Activated CD4-positive, alpha-beta T cell treated with anti-CD3 and anti-CD28 coated beads, Interleukin-2, amount 10 ng/mL, durations not matched to agents 7 days and 5 days (primary cell): ENCODE results near the gene TMEM131L. TPM values are rescaled to one million over a fixed set of nuclear protein-coding genes. Genes with fewer than 3 reads are reported as not detected.
"Not testable (repeated sequence)": the region's sequence is repeated elsewhere in the genome, so short reads cannot be mapped to it uniquely, and the experiment has no call there.

ENCODE experiments used
- CTCF ChIA-PET: fragments of 350-600 bp; sonication (Branson Sonifier 250); formaldehyde crosslinking; loops from one replicate; lab custom pipeline; 2021; ENCODE audit warnings: antibody characterized with exemption; lab: Charles Lee
- POLR2A ChIA-PET: fragments of 350-600 bp; sonication (Branson Sonifier 250); formaldehyde crosslinking; loops from one replicate; lab custom pipeline; 2021; ENCODE audit warnings: antibody characterized with exemption; lab: Charles Lee
- DNase-seq: peaks from one replicate; pipeline ENCODE4 v3.0.0-alpha.2; 2020
- H3K27ac Mint-ChIP-seq: one replicate; pipeline ENCODE4 v1.8.0; 2021; ENCODE audit warnings: mild to moderate bottlenecking, moderate library complexity, mixed read lengths
- H3K27me3 Mint-ChIP-seq: one replicate; pipeline ENCODE4 v1.8.0; 2021; ENCODE audit warnings: mixed read lengths
- H3K36me3 Mint-ChIP-seq: one replicate; pipeline ENCODE4 v1.8.0; 2021; ENCODE audit warnings: low read depth, mixed read lengths
- H3K4me1 Mint-ChIP-seq: one replicate; pipeline ENCODE4 v1.8.0; 2021; ENCODE audit warnings: mixed read lengths
- H3K4me3 Mint-ChIP-seq: one replicate; pipeline ENCODE4 v1.8.0; 2021; ENCODE audit warnings: mild to moderate bottlenecking, moderate library complexity, mixed read lengths
- H3K9me3 Mint-ChIP-seq: one replicate; pipeline ENCODE4 v1.8.0; 2021; ENCODE audit warnings: mixed read lengths
- total RNA-seq, 2 experiments: library from RNA; stranded (reverse); gene quantifications; one replicate each; pipeline ENCODE4 v1.2.3, GENCODE V29; 2021

TMEM131L gene
- total RNA-seq, 2 experiments from 2014 or later: 49.3 to 56.0 TPM

DNA sequence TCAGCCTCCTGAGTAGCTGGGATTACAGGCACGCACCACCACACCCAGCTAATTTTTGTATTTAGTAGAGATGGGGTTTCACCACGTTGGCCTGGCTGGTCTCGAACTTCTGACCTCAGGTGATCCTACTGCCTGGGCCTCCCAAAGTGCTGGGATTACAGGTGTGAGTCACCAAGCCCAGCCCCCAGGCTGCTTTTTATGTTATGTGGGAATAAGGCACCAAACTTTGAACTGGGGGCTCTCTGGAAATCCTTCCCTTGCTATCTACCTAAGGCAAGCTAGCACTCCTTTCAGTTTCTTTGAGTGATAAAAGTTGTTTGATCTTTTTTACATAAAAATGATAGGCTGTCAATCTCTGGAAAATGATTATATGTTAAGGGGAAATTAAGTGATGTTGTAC, 101.5 kb downstream of the TMEM131L start:
- H3K27ac Mint-ChIP-seq, H3K27me3 Mint-ChIP-seq, H3K4me3 Mint-ChIP-seq, H3K9me3 Mint-ChIP-seq, DNase-seq: not testable (repeated sequence)
- Mint-ChIP-seq H3K36me3 (peaks cover 56% of the 10 kb centered on the region), H3K4me1 (peaks cover 53% of the 10 kb centered on the region)
- POLR2A ChIA-PET: interaction anchor here (0.6 kb wide), 1 partner anchor 213 kb away, joined by 4 read pairs; no protein-coding TSS in a partner anchor
- CTCF ChIA-PET: interaction anchor here (0.9 to 1.3 kb wide), 4 partner anchors 10 to 164 kb away, joined by 3 to 5 read pairs (median 4); no protein-coding TSS in a partner anchor

DNA sequence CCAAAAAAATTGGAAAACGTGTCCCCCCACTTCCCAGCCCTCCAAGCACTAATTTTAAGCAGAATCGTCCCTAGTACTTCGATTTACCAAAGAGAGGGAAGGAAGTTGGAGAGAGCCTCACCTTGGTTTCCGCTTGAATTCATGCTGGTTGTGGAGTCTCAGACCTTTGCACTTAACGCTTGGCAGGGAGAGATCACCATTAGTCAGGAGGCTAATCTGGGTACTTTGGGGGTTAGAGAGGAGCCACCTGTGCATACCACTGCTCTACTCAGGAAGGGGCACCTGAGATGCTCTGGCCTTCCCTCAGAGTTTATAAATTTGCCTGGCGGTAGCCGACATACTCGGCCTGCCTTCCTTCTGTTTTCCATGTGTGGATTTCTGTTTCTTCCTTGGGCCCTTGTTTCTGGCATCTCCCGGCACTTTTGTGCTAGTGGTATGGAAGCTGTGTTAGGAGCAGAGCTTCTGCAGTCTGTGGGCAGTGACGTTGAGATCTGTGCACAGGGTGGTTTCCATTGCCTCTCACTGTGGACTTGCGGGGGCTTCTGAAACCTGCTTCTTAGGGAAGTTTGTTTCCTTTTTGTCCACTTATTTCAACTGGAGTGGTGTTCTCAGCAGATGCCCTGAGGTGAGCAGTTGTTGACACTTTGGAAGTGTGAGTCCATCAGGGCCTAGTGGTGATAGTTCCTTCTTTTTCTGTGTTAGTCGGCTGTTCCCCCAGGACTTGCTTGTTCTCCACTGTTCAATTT, 104.2 kb downstream of the TMEM131L start:
- DNase-seq: no peak
- POLR2A ChIA-PET: no interaction called here
- Mint-ChIP-seq H3K27ac (peak overlapping the region; percentile 38), H3K27me3 (no peaks in the 10 kb centered on the region), H3K4me3 (no peak overlapping the region), H3K36me3 (peaks cover 46% of the 10 kb centered on the region), H3K9me3 (no peaks in the 10 kb centered on the region), H3K4me1 (peaks cover 73% of the 10 kb centered on the region)
- CTCF ChIA-PET: interaction anchor here (0.6 to 1.4 kb wide), 3 partner anchors 15 to 168 kb away, joined by 3 read pairs; no protein-coding TSS in a partner anchor

DNA sequence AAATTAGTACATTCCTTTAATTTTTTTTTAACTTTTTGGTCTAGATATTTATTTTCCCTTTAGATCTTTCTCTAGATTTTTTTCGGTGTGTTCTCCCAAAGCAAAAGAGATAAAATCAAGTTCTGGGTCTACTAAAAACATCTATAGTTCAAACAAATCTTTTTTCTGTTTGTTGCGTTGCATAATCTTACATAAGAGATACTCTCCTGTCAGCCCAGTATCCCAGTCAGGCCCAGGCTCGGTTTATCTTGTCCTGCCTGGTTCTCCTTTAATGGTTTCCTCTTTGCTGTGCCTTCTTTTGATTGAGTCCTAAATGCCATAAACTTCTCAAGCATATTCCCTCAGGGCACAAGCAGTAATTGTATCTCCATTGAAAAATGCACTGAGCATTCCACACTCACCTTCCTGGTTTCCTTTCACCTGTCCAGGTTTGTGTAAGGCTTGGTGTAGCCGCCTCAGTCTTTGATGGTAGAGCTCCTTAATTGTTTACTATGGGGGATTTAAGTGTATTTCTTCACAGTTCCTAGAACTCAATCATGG, 104.9 kb downstream of the TMEM131L start:
- Mint-ChIP-seq H3K9me3 (no peaks in the 10 kb centered on the region), H3K27me3 (no peaks in the 10 kb centered on the region), H3K4me3 (no peak overlapping the region), H3K27ac (peak overlapping the region; percentile 69), H3K36me3 (peaks cover 44% of the 10 kb centered on the region), H3K4me1 (peaks cover 77% of the 10 kb centered on the region)
- DNase-seq: no peak
- ChIA-PET CTCF (interaction anchor here (0.9 to 1.4 kb wide), 5 partner anchors 30 to 414 kb away, joined by 3 to 7 read pairs (median 4); no protein-coding TSS in a partner anchor), POLR2A (no interaction called here)

DNA sequence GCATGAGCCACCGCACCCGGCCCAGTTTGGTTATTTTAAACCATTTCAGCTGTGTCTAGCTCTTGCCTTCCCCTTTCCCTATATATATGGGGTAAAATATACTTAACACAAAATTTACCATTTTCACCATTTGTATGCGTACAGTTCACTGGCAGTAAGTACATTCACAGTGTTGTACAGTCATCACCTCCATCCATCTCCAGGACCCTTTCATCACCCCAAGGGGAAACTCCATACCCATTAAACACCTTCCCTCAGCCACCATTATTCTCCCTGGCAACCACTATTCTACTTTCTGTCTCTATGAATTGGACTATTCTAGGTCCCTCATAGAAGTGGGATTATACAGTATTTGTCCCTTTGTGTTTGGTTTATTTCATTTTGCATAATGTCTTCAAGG, 106.4 kb downstream of the TMEM131L start:
- H3K4me1 Mint-ChIP-seq: peaks cover 77% of the 10 kb centered on the region
- no peak for DNase-seq
- no peak overlapping the region for H3K4me3 Mint-ChIP-seq
- no peaks in the 10 kb centered on the region for H3K27me3 Mint-ChIP-seq
- peaks cover 34% of the 10 kb centered on the region for H3K36me3 Mint-ChIP-seq
- CTCF ChIA-PET: interaction anchor here (2.2 kb wide), 1 partner anchor 226 kb away, joined by 8 read pairs; no protein-coding TSS in a partner anchor
- H3K27ac Mint-ChIP-seq: no peak overlapping the region
- no peaks in the 10 kb centered on the region for H3K9me3 Mint-ChIP-seq
- POLR2A ChIA-PET: no interaction called here

DNA sequence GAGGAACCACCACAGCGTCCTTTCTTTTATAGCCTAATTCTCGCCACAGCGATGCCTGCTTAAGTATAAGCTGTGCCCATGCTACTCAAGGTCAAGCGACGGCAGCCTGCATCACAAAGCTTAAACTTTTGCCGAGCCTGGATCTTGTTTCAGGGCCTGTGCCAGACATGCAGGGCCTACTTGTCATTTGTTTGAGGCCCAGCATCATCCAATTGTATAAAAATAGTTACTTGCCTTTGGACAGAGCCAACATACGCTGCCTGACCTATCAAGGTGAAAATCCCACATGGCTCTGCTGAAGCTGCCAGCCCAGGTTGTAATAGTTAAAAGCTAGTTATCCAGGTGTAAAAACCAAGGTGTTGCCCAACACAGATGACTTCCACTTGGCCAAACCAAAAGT, 107.1 kb downstream of the TMEM131L start:
- Mint-ChIP-seq H3K36me3 (peaks cover 33% of the 10 kb centered on the region), H3K4me3 (no peak overlapping the region), H3K27ac (peak overlapping the region; percentile 14), H3K4me1 (peaks cover 77% of the 10 kb centered on the region), H3K9me3 (no peaks in the 10 kb centered on the region), H3K27me3 (no peaks in the 10 kb centered on the region)
- no peak for DNase-seq
- ChIA-PET CTCF (interaction anchor here (1.0 to 2.2 kb wide), 6 partner anchors 140 to 230 kb away, joined by 4 to 8 read pairs (median 6); partner anchors contain the start of gene MND1), POLR2A (no interaction called here)

DNA sequence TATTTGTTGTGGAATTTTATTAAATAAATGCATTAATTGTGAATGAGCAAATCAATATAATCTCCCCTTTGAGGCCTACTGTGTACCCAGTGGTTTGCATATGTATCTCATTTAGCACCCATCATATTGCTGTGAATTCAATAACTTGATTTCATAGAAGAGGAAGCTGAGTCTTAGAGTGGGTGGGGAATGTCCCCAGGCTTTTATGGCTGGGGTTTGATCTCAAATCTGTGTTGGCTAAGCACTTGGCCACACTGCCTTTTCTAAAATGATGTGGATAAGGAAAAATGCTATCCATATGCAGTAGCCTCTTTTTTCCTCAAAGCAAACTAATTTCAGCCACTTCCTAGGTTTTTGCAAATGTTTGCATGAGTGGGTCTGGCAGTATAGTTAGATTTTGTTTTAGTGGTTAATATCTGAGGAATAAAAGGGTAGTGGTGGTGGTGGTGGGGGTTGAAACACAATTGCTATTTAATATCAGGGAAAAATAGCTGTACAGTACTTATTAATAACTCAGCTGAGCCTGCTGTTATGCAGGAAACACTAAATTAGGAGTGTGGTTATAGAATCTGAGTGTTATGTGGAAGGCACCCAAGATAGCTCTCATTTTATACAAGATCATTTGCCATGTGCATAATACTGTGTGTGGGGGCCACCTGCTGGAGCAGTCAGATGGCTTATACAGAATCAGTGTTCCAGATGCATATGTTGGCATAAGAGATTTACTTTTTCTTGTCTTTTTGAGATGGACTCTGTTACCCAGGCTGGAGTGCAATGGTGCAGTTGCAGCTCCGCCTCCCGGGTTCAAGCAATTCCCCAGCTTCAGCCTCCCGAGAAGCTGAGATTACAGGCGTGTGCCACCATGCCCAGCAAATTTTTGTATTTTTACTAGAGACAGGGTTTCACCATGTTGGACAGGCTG, 108.0 kb downstream of the TMEM131L start:
- H3K36me3 Mint-ChIP-seq: peaks cover 26% of the 10 kb centered on the region
- H3K9me3 Mint-ChIP-seq: no peaks in the 10 kb centered on the region
- peaks cover 69% of the 10 kb centered on the region for H3K4me1 Mint-ChIP-seq
- no peak overlapping the region for H3K4me3 Mint-ChIP-seq
- peak; percentile 78 for DNase-seq
- ChIA-PET POLR2A (interaction anchor here (0.5 to 0.9 kb wide), 3 partner anchors 82 to 232 kb away, joined by 3 read pairs; partner anchors contain the start of gene TMEM131L), CTCF (interaction anchor here (0.6 to 2.2 kb wide), 26 partner anchors 10 to 460 kb away, joined by 3 to 12 read pairs (median 4); partner anchors contain the start of genes MND1 and TMEM131L)
- H3K27me3 Mint-ChIP-seq: no peaks in the 10 kb centered on the region
- peak overlapping the region; percentile 65 for H3K27ac Mint-ChIP-seq

DNA sequence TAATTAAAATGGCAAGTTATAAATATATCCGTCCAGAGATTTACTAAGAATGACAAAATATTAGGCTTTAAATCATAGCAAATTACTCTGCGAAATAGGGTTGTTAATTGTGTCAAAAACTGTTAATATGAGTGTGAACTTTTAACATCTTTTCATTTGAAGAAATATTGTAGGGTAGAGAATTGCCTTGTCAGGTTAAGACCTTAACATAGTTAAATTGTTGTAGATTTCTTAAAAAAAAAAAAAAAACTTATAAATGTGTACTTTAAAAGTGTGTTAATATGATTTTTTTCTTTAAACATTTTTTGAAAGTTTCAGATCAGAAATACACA, 110.2 kb downstream of the TMEM131L start:
- ChIA-PET CTCF (interaction anchor here (0.6 to 0.7 kb wide), 2 partner anchors 31 to 142 kb away, joined by 3 to 4 read pairs; no protein-coding TSS in a partner anchor), POLR2A (no interaction called here)
- Mint-ChIP-seq H3K9me3 (no peaks in the 10 kb centered on the region), H3K36me3 (peaks cover 24% of the 10 kb centered on the region), H3K4me3 (no peak overlapping the region), H3K27me3 (no peaks in the 10 kb centered on the region), H3K4me1 (peaks cover 54% of the 10 kb centered on the region), H3K27ac (no peak overlapping the region)
- no peak for DNase-seq

DNA sequence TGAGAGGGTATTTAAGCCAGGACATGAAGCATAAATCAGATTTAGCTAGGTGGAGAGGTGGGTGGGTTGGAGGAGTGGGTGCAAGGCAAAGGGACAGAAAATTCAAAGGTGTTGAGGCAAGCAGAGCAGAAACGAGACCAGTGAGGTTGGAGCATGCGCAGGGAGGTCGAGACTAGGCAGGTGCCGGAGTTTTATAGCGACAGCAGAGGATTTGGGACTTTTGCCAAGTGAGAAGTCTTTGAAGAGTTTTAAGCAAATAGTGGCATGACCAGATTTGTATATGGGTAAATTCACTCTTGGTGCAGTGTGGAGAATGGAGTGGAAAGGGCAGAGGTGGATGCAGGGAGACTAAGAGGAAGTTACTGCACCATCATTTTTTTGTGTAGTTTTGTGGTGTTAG, 110.9 kb downstream of the TMEM131L start:
- peaks cover 21% of the 10 kb centered on the region for H3K36me3 Mint-ChIP-seq
- H3K9me3 Mint-ChIP-seq: no peaks in the 10 kb centered on the region
- peaks cover 49% of the 10 kb centered on the region for H3K4me1 Mint-ChIP-seq
- no peaks in the 10 kb centered on the region for H3K27me3 Mint-ChIP-seq
- POLR2A ChIA-PET: no interaction called here
- DNase-seq: no peak
- H3K4me3 Mint-ChIP-seq: no peak overlapping the region
- CTCF ChIA-PET: interaction anchor here (0.6 to 0.8 kb wide), 3 partner anchors 32 to 167 kb away, joined by 3 to 4 read pairs (median 3); no protein-coding TSS in a partner anchor
- H3K27ac Mint-ChIP-seq: no peak overlapping the region

DNA sequence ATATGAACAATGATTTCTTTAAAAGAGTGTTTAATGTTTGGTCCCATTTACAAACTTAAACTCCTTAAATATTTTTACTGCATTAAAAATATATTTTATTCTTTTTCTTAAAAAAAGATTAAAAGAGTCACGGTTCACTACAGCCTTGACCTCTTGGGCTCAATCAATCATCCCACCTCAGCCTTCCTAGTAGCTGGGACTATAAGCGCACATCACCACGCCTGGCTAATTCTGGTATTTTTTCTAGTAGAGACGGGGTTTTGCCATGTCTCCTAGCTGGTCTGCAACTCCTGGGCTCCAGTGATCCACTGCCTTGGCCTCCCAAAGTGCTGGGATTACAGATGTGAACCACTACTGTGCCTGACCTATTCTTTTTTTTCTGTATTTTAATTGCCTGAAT, 113.2 kb downstream of the TMEM131L start:
- no peak for DNase-seq
- Mint-ChIP-seq H3K9me3 (no peaks in the 10 kb centered on the region), H3K4me1 (peaks cover 40% of the 10 kb centered on the region), H3K27me3 (no peaks in the 10 kb centered on the region), H3K4me3 (no peak overlapping the region), H3K36me3 (peaks cover 28% of the 10 kb centered on the region), H3K27ac (no peak overlapping the region)
- ChIA-PET POLR2A (no interaction called here), CTCF (interaction anchor here (0.9 to 1.4 kb wide), 3 partner anchors 57 to 235 kb away, joined by 3 to 5 read pairs (median 4); partner anchors contain the start of gene MND1)

DNA sequence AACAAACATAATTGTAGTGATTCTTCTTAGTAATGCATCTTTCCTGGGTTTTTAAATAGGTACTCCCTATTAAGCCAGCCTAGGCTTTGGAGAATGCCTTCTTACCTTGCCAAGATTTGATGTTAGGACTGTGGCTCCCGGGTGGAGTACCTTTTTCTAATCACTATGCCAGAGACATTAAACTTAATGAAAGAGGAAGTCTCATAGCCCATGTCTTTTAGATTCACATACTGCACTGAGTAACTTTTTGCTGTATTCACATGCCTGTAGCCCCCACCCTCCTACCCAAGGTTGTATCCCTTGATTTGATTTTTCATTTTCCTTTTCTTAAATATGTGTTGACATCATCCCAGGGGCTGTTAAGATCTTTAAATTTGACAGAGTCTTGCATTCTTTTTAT, 113.7 kb downstream of the TMEM131L start:
- Mint-ChIP-seq H3K4me1 (peaks cover 39% of the 10 kb centered on the region), H3K36me3 (peaks cover 31% of the 10 kb centered on the region), H3K9me3 (no peaks in the 10 kb centered on the region), H3K4me3 (no peak overlapping the region), H3K27me3 (no peaks in the 10 kb centered on the region), H3K27ac (no peak overlapping the region)
- POLR2A ChIA-PET: no interaction called here
- CTCF ChIA-PET: no interaction called here
- DNase-seq: no peak

DNA sequence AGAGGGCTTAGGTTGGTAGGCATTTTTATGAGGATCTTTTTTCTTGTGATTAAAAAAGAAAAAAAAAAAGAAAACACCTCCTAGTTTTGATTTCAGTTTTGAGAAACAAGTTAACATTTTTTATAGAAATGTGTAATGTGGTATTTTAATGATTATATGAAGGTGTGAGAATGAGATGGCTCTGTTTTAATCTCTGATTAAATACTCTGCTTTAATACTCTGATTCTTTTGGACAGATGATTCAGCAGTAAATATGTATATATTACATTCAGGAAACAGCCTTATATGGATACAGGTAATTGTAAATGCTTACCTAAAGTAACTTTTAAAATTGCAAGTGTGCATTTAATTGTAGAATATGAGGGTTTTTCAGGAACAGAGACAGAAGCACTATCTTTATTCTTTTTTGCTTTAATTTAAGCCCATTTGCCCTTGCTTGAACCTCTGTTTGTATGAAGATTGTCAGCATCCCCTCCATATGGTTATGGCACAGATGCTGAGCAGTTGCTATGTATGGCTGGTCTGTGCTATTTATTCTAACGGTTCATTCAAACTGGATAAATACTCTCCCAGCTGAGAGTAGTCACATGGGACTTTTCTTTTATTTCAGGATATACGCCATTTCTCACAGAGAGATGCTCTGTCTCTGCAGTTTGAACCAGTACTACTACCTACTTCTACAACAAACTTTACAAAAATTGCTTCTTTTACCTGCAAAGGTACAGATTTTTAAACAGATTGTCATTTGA, 117.0 kb downstream of the TMEM131L start:
- peak overlapping the region; percentile 31 for H3K27ac Mint-ChIP-seq
- CTCF ChIA-PET: interaction anchor here (0.9 to 1.7 kb wide), 3 partner anchors 9 to 334 kb away, joined by 3 to 7 read pairs (median 3); no protein-coding TSS in a partner anchor

More for the DNA sequence above, 117.0 kb downstream of the TMEM131L start:
- Mint-ChIP-seq H3K36me3 (peaks cover 36% of the 10 kb centered on the region), H3K9me3 (no peaks in the 10 kb centered on the region), H3K4me3 (no peak overlapping the region), H3K4me1 (peaks cover 18% of the 10 kb centered on the region), H3K27me3 (no peaks in the 10 kb centered on the region)
- no peak for DNase-seq
- POLR2A ChIA-PET: no interaction called here
